GM21515 (cell line): ENCODE data around the gene FBXW12.

ENCODE experiments used
- ATAC-seq: cut with Tn5 transposase; IDR thresholded peaks from one replicate; pipeline ENCODE4 v1.9.1; 2021; ENCODE audit not compliant: unreplicated experiment

Gene FBXW12

GRCh38 chr3:48406443-48407431, 34.7 kb downstream of the FBXW12 start:
- ATAC-seq: no peak

GRCh38 chr3:48407542-48408099, 35.6 kb downstream of the FBXW12 start:
- no peak for ATAC-seq

- ATAC-seq: no peak
Measured at GRCh38 chr3:48408823-48409281, 36.8 kb downstream of the FBXW12 start.

DNA sequence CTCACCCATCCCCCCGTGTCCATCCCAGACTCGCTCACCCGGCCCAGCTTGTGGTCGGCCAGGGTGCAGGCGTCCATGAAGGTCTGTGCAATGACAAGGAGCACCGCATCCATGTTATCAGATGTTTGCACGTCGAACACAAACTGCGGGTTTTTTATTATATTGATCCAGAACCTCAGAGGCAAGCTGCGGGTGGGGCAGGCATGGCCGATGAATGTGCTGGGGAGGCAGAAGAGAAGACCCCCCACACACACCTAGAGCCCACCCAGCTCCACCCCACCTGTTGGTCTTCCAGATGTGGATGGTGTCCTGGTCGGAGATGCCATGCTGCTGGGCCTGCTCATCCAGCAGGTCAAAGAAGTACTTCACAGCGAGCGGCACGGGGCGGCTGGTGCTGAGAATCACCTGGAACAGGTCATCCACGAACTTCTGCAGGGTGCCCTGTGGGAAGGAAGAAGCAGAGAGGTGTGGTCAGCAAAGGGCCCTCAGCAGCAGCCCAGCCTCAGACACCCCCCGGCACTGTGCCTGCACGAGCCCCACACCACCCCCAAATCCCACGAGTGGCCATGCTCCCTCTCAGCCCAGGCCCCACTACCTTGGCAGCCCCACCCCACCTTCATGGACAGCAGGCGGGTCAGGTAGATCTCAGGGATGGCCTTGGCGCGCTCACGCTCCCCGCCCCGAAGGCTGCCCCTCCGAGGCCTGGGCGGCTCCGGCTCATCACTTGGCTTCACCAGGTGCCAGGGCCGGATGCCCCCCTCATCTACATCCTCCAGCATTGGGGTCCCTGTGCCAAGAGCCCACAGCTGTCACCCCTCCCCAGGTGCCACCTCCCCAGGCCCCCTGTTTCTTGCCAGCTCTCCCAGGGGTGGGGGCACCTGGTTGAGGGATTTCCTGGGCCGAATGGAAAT, 37.5 kb downstream of the FBXW12 start:
- ATAC-seq: no peak

DNA sequence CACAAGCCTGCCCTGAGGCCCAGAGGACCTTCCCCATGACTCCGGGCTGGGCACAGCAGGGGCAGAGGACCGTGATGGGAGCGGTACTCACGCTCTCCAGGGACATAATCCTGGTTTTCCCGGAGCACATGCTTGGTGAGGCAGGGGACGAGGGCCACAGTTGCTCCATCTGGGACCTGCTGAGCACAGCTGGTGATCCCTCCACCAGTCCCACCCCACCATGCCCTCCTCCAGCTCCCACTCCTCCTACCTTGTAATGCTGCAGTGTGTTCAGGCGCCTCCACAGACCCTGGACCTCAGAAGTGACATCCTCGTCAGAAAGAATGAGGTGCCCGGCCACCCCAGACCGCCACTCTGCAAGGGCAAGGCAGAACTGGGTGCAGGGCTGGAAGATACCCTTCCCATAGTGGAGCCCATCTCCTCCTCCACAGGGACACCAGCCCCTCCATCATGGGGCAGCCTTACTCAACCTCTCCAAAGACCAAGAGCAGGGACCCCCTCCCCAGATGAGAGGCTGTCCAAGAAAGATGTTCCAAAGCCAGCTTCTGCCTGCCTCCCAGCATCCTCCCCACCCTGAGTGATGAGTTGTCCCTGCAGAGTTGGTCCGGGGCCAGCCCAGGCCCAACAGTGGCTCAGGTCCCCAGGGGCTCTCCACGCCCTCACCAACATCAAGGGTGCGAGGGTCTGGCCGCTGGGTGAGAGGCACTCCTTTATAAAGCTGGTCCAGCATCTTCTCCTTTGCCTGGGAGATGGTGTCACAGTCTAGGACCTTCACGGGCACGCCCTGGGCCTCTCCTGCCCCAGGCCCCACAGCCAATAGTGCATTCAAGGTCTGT, 38.4 kb downstream of the FBXW12 start:
- ATAC-seq: no peak

DNA sequence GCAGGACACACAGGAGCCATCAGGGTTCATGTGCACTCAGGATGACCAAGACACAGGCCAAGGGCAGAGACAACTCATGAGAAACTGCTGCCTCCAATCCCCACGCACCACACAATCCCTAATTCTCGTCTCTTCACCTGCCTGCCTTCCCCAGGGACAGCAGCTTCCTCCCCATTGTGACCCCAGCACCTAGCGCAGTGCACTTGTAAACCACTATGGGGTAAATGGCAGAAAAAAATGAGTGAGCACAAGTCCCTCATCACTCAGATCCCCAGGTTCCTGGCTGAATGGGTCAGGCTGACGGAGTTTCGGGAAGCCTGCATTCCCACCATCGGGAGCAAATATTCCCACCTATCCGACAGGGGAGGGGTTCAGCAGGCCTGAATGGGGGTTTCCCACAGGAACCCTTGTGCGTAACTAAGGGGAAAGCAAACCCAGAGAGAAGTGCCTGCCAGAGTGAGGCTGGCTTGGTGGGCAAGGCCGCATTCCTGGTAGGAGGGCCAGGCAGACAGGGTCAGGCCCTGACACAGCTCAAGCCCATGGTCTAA, 39.1 kb downstream of the FBXW12 start:
- no peak for ATAC-seq

GRCh38 chr3:48411606-48412374, 39.8 kb downstream of the FBXW12 start:
- ATAC-seq: no peak

DNA sequence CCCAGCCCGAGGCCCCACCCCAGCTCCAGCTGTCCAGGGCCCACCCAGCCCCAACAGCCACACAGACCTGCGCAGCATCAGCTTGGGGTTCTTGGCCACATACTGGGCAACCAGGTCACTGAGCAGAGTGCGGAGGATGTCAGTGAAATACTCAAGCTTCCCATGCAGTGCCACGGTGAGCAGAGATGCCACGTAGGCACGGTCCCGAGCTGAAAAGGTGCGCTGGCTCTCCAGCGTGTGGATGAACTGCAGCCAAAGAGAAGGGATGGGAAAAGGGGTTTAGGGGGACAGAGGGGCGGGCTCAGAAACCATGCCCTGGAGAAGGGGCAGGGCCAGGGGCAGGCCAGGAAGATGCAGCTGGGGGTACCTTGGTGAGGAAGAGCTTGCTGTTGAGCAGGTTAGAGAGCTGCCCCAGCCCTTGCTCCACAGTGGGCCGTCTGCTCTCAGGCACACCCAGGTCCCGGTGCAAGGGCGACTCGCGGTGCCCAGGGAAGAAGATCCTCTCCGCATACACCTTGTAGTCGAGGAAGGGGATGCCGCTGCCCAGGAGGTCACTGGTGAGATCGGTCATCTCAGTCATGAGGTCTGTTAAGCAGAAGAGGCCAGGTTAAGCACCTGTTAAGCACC, 40.5 kb downstream of the FBXW12 start:
- no peak for ATAC-seq

GRCh38 chr3:48413086-48413485, 41.1 kb downstream of the FBXW12 start:
- no peak for ATAC-seq

DNA sequence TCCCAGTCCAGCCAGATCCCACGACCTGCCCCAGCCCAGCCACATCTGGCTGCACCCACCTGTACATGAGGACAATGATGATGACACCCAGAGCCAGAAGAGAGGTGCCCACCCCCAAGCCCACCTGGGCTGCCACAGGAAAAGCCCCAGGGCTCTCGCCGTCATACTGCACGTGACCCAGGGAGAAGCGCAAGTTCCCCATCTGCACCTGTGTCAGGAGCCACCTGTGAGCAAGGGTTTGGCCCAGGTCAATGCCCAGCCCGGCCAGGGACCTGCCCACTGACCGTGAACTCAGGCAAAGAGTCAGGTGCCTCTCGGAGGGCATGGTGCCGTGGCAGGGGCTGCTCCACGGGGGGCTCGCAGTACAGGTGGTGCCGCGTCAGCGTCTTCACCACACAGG, 41.6 kb downstream of the FBXW12 start:
- ATAC-seq: no peak

DNA sequence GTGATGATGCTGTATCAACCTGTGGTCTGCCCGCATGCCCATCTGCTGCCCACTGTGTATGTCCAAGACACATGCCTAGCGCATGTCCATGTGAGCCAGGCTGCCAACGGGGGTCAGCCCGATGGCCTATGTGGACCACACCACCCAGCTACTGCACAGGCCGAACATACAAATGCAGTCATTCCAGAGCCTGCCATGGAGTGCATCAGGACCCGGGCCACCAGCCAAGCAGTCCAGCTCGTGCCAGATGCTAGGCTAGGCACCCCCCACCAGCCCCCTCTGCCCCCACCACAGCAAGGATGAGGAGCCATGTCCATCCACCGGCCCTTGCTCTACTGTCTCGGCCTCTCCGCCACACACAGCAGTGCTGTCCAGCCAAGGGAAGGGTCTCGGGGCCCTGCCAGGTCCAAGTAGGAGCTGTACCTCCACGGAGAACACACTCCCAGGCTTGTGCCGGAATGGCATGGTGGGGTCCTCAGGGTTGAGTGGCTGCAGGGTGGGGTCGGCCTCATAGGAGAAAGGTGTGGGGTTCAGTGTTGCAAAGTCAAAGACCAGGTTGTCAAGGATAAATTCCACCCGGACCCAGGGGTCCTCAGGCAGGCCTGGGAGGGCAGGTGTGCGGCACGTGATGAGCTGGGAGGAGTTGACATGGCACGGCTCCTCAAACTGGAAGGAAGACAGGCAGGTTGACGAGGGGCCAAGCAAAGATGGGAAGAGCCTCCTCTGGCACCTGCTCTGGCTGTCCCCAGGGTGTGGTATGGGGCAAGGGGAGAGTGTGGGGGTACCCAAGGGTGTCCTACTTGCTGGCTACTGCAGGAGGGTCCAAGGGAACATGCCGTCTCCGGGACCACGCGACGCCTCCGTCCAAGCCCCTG, 42.6 kb downstream of the FBXW12 start:
- ATAC-seq: no peak

GRCh38 chr3:48415251-48415953, 43.4 kb downstream of the FBXW12 start:
- ATAC-seq: no peak

GRCh38 chr3:48416091-48416505, 44.1 kb downstream of the FBXW12 start:
- ATAC-seq: no peak

DNA sequence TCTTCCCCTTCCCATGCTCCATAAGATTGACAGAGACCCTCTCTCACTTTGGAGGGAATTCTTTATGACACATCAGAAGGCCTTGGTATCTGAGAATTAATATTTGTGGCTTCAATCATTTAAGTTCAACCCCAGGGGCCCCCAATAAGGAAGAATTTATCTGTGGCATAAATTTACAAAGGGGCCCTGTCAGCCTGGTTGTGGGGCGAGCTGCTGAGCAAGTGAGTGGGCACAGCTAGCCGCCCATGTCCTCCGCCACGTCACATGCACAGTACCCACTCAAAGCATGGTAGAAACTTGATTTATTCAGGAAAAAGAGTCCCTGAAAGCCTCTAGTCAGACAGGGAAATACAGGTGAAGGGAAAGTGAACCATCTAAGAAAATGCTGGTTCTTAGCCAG, 44.5 kb downstream of the FBXW12 start:
- ATAC-seq: no peak

- ATAC-seq: no peak
Measured at GRCh38 chr3:48417529-48418108, 45.6 kb downstream of the FBXW12 start.

DNA sequence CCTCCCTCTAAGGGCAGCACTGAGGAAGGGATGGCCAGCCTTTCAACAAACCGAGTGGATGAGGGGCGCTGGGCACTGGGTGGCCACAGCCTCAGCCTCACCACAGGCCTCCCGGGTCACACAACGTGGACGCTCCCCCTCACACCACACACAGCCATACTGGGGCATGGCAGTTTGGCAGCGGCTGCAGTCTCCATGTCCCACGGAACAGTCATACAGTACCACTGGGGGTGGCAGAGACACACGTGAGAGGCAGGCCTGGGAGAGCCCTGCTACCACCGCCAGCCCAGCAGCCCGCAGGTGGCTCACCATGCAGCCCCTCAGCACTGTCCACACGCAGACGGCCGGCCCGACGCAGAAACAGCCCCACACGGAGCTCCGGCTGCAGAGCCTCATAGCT, 46.1 kb downstream of the FBXW12 start:
- no peak for ATAC-seq

- ATAC-seq: no peak
Measured at GRCh38 chr3:48418651-48419050, 46.6 kb downstream of the FBXW12 start.
